ENCODE results near the gene TRPM1. TPM values are rescaled to one million over a fixed set of nuclear protein-coding genes. Genes with fewer than 3 reads are reported as not detected.
"Not testable (repeated sequence)": the region's sequence is repeated elsewhere in the genome, so short reads cannot be mapped to it uniquely, and the experiment has no call there.

The TRPM1 gene
- total RNA-seq, 6 donors from 2014 or later, result not detected

DNA sequence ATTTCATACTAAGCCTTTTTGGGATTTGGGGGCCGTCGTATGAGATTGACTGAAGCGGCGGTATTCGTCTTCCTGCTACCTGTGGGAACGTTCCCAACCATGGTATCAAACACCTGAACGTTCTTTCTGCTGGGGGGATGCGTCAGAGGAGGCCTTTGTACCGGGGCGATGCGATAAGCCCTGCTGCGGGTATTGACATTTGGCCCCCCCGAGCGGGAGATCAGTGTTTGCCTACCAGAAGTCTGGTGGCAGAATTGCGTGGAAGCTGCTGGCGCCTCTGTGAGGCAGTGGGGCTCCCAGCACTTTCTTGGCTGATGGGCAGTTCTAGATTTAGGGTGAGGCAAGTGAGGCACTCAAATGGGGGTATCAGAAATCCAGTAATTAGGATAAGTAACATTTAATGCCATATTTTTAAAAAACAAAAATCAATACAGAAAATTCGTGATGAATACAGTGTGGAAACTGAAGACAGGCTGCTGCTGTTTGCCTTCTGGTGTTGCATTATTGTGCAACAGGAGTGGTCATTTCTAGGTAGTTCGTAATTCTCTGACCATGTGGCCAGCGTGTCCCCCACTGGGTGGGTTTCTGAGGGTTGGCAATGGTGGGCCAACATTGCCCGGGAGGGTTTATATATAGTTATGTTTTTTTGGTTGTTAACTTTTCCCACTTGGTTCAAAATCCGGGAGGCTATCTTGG is 12.7 kb downstream of the TRPM1 start:
- 89 to 95% methylated on average over 21 of the region's 21 CpGs for WGBS, 2 donors
- no peaks in the 10 kb centered on the region for H3K9me3 ChIP-seq
- peaks cover 0 to under 1% (median 0%) of the 10 kb centered on the region in 4 donors for H3K4me1 ChIP-seq
- ATAC-seq (ENCODE audit: low FRiP score in 2 of 2) (no peak), DNase-seq (no peak)
- no peak overlapping the region for H3K27ac ChIP-seq
- TF ChIP-seq POLR2AphosphoS5 (IDR thresholded peaks at IDR 0.05) (no peak), POLR2A (IDR thresholded peaks at IDR 0.05) (no peak), EP300 (IDR thresholded peaks at IDR 0.05) (no peak)
- TF ChIP-seq, protein P1, sequence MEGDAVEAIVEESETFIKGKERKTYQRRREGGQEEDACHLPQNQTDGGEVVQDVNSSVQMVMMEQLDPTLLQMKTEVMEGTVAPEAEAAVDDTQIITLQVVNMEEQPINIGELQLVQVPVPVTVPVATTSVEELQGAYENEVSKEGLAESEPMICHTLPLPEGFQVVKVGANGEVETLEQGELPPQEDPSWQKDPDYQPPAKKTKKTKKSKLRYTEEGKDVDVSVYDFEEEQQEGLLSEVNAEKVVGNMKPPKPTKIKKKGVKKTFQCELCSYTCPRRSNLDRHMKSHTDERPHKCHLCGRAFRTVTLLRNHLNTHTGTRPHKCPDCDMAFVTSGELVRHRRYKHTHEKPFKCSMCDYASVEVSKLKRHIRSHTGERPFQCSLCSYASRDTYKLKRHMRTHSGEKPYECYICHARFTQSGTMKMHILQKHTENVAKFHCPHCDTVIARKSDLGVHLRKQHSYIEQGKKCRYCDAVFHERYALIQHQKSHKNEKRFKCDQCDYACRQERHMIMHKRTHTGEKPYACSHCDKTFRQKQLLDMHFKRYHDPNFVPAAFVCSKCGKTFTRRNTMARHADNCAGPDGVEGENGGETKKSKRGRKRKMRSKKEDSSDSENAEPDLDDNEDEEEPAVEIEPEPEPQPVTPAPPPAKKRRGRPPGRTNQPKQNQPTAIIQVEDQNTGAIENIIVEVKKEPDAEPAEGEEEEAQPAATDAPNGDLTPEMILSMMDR (IDR thresholded peaks at IDR 0.05), result no peak
- H3K4me3 ChIP-seq, result no peak overlapping the region
- no peaks in the 10 kb centered on the region for H3K36me3 ChIP-seq
- H3K27me3 ChIP-seq, result no peaks in the 10 kb centered on the region

DNA sequence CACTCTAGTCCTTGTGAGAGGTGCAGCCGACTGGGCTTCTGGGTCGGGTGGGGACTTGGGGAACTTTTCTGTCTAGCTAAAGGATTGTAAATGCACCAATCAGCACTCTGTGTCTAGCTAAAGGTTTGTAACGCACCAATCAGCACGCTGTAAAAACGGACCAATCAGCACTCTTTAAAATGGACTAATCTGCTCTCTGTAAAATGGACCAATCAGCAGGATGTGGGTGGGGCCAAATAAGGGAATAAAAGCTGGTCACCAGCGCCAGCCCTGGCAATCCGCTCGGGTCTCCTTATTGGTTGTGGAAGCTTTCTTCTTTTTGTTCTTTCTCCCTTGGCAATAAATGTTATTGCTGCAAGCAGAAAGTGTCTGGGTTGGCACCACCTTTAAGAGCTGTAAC is 13.5 kb downstream of the TRPM1 start:
- H3K4me1 ChIP-seq; H3K4me3 ChIP-seq; ATAC-seq (ENCODE audit: low FRiP score in 2 of 2); H3K27ac ChIP-seq; DNase-seq; H3K9me3 ChIP-seq; H3K27me3 ChIP-seq; H3K36me3 ChIP-seq: not testable (repeated sequence)
- WGBS, 2 donors, result 78 to 79% methylated on average over 8 of the region's 8 CpGs

DNA sequence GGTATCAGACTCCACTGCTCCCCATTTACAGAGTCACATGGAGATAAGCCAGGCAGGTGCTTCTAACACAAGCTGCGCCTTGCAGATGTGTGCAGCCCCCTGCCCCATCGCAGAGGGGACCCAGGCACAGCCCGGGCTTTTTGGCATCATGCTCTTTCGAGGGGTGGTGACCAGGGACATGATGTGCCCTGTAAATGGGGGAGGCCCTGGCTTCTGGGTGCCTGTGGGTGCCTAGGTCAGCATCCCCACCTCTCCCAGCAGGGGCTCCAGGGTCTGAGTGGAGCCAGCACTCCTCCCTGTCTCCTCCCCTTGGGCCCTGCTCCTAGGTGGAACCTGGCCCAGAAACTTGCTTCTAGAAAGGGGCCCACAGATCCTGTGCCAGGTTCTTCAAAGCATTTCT is 15.2 kb downstream of the TRPM1 start:
- ATAC-seq (ENCODE audit: low FRiP score in 2 of 2) (no peak), DNase-seq (no peak)
- 98 to 100% methylated on average over 3 to 4 of the region's 4 CpGs for WGBS, 2 donors
- Histone ChIP-seq H3K4me1 (peaks cover 4 to 13% (median 10%) of the 10 kb centered on the region in 4 donors), H3K27me3 (no peaks in the 10 kb centered on the region), H3K27ac (no peak overlapping the region), H3K9me3 (no peaks in the 10 kb centered on the region), H3K36me3 (no peaks in the 10 kb centered on the region), H3K4me3 (no peak overlapping the region)
- no peak for TF ChIP-seq POLR2A (IDR thresholded peaks at IDR 0.05)
- TF ChIP-seq, protein P1 (IDR thresholded peaks at IDR 0.05), result no peak
- TF ChIP-seq POLR2AphosphoS5 (IDR thresholded peaks at IDR 0.05), result no peak
- no peak for TF ChIP-seq EP300 (IDR thresholded peaks at IDR 0.05)

DNA sequence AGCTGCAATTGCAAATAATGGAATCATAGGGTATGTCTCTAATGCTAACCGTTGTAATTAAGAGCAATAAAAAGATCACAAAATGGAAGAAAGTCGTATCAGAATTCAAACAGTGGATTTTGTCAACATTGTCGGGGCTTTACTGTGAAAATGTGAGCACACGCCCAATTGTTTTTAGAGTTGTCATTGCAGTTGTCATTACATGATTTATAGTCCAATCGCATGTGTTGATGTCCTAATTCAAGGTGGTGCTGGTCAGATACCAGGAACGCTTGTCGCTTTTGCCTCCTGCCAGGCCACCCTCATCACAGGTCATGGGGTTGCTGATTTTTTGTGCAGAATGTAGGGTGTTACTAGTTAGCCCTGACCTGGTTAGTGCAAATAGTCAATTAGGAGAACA is 16.2 kb downstream of the TRPM1 start:
- DNase-seq, result no peak

GRCh38 chr15:31084176-31084575 is 17.3 kb downstream of the TRPM1 start:
- DNase-seq (no peak), ATAC-seq (ENCODE audit: low FRiP score in 2 of 2) (no peak)
- no peak overlapping the region for H3K4me3 ChIP-seq
- peaks cover 9 to 16% (median 12%) of the 10 kb centered on the region in 4 donors for H3K4me1 ChIP-seq
- H3K27ac ChIP-seq, result no peak overlapping the region
- 84 to 88% methylated on average over 6 of the region's 6 CpGs for WGBS, 2 donors
- no peaks in the 10 kb centered on the region for H3K36me3 ChIP-seq
- TF ChIP-seq EP300 (IDR thresholded peaks at IDR 0.05) (no peak), POLR2A (IDR thresholded peaks at IDR 0.05) (no peak), POLR2AphosphoS5 (IDR thresholded peaks at IDR 0.05) (no peak)
- TF ChIP-seq, protein P1 (IDR thresholded peaks at IDR 0.05), result no peak
- H3K27me3 ChIP-seq, result no peaks in the 10 kb centered on the region
- no peaks in the 10 kb centered on the region for H3K9me3 ChIP-seq

More for the DNA sequence above, 16.2 kb downstream of the TRPM1 start:
- no peak overlapping the region for H3K4me3 ChIP-seq
- no peak overlapping the region for H3K27ac ChIP-seq
- H3K27me3 ChIP-seq, result no peaks in the 10 kb centered on the region
- H3K36me3 ChIP-seq, result no peaks in the 10 kb centered on the region
- TF ChIP-seq POLR2AphosphoS5 (IDR thresholded peaks at IDR 0.05) (no peak), POLR2A (IDR thresholded peaks at IDR 0.05) (no peak), EP300 (IDR thresholded peaks at IDR 0.05) (no peak)
- TF ChIP-seq, protein P1 (IDR thresholded peaks at IDR 0.05), result no peak
- WGBS, 2 donors, result 88 to 90% methylated on average over 7 of the region's 7 CpGs
- H3K9me3 ChIP-seq, result no peaks in the 10 kb centered on the region
- H3K4me1 ChIP-seq, result peaks cover 9 to 16% (median 11%) of the 10 kb centered on the region in 4 donors
- no peak for ATAC-seq (ENCODE audit: low FRiP score in 2 of 2)
